SK-N-SH (cell line): Measurements from ENCODE around the gene TEX9. TPM values are rescaled to one million over a fixed set of nuclear protein-coding genes. Genes with fewer than 3 reads are reported as not detected.

Source experiments
- CTCF ChIA-PET: fragments of 300-600, 350-600 bp; formaldehyde crosslinking; extraction: SDS; loops from one replicate; lab custom pipeline; 2021; lab: Yijun Ruan, JAX
- POLR2A ChIA-PET: fragments of 350-600 bp; sonication (Branson Sonifier 250); formaldehyde crosslinking; extraction: SDS; loops from one replicate; lab custom pipeline; 2020; ENCODE audit warnings: antibody characterized with exemption, inconsistent platforms; lab: Yijun Ruan, JAX
- DNase-seq: peaks from one replicate; pipeline ENCODE4 v3.0.0; 2012
- H2AFZ ChIP-seq: fragments of 200-600 bp; sonication (generic); 2 replicates; pipeline ENCODE4 v1.8.1; 2016; ENCODE audit warnings: antibody characterized with exemption, mild to moderate bottlenecking, low read depth
- H3F3A ChIP-seq: fragments of 200-600 bp; sonication (generic); replicated peaks from 2 replicates; pipeline ENCODE3; 2016; ENCODE audit warnings: antibody characterized with exemption, mild to moderate bottlenecking; ENCODE audit not compliant: insufficient read depth
- H3K27ac ChIP-seq, 2 experiments: fragments of 200-500 bp in 1 of 2; fragments of 200-600 bp in 1 of 2; sonication (Bioruptor generic) in 1 of 2; sonication (generic), shearing (Covaris generic) in 1 of 2; 2 replicates each; pipeline versions ENCODE4 v1.5.1 to v1.6.1; 2014 to 2016; ENCODE audit warnings: low read depth in 2 of 2, inconsistent platforms in 1 of 2, low read length in 1 of 2, mild to moderate bottlenecking in 1 of 2, mixed read lengths in 1 of 2
- H3K27me3 ChIP-seq: fragments of 200-600 bp; sonication (generic), shearing (Covaris generic); 2 replicates; pipeline ENCODE4 v1.6.1; 2016; ENCODE audit warnings: mixed run types; ENCODE audit not compliant: insufficient read depth
- H3K36me3 ChIP-seq, 2 experiments: fragments of 200-500 bp in 1 of 2; fragments of 200-600 bp in 1 of 2; sonication (Bioruptor generic) in 1 of 2; sonication (generic) in 1 of 2; replicated peaks in 1 of 2; 2 replicates each; pipeline versions ENCODE3 to v1.5.1; 2014 to 2016; ENCODE audit warnings: low read length in 1 of 2, mild to moderate bottlenecking in 1 of 2; ENCODE audit not compliant: insufficient read depth in 2 of 2, control insufficient read depth in 1 of 2
- H3K4me1 ChIP-seq, 2 experiments: fragments of 200-500 bp in 1 of 2; fragments of 200-600 bp in 1 of 2; sonication (Bioruptor generic) in 1 of 2; sonication (generic), shearing (Covaris generic) in 1 of 2; 2 replicates each; pipeline versions ENCODE4 v1.5.1 to v1.6.1; 2014 to 2016; ENCODE audit warnings: low read depth in 1 of 2, low read length in 1 of 2, mixed run types in 1 of 2; ENCODE audit not compliant: insufficient read depth in 2 of 2, control insufficient read depth in 1 of 2
- H3K4me2 ChIP-seq: fragments of 200-600 bp; sonication (generic), shearing (Covaris generic); 2 replicates; pipeline ENCODE4 v1.6.1; 2017; ENCODE audit warnings: mixed run types
- H3K4me3 ChIP-seq, 2 experiments: fragments of 200-500 bp in 1 of 2; fragments of 200-600 bp in 1 of 2; sonication (Bioruptor generic) in 1 of 2; sonication (generic), shearing (Covaris generic) in 1 of 2; 2 replicates each; pipeline versions ENCODE4 v1.5.1 to v1.8.1; 2014 to 2016; ENCODE audit warnings: low read depth in 2 of 2, inconsistent platforms in 1 of 2, low read length in 1 of 2, mild to moderate bottlenecking in 1 of 2, mixed read lengths in 1 of 2, moderate library complexity in 1 of 2
- H3K79me2 ChIP-seq: fragments of 200-600 bp; sonication (generic); 2 replicates; pipeline ENCODE4 v1.8.1; 2017; ENCODE audit warnings: mild to moderate bottlenecking; ENCODE audit not compliant: insufficient read depth
- H3K9ac ChIP-seq: fragments of 200-600 bp; sonication (generic); 2 replicates; pipeline ENCODE4 v1.6.1; 2017; ENCODE audit warnings: mixed run types
- H3K9me2 ChIP-seq: fragments of 200-600 bp; sonication (generic); 2 replicates; pipeline ENCODE4 v1.6.1; 2017; ENCODE audit warnings: mixed run types
- H3K9me3 ChIP-seq: fragments of 200-600 bp; sonication (generic); 2 replicates; pipeline ENCODE4 v1.6.1; 2017; ENCODE audit warnings: mixed run types, mild to moderate bottlenecking, moderate library complexity
- H4K20me1 ChIP-seq: fragments of 200-600 bp; sonication (generic); 2 replicates; pipeline ENCODE4 v1.6.1; 2017; ENCODE audit warnings: mild to moderate bottlenecking, mixed run types; ENCODE audit not compliant: insufficient read depth
- CTCF ChIP-seq: fragments of 200-600 bp; sonication (generic); IDR thresholded peaks from 2 replicates; pipeline ENCODE4 v1.6.1; 2017; ENCODE audit warnings: antibody characterized with exemption, mild to moderate bottlenecking, moderate library complexity
- ELF1 ChIP-seq: IDR thresholded peaks from 2 replicates; pipeline ENCODE4 v1.4.0; 2012
- EP300 ChIP-seq, 2 experiments: IDR thresholded peaks; 2 replicates each; pipeline versions ENCODE4 v1.4.0 to v1.6.1; 2012; ENCODE audit warnings: borderline replicate concordance in 1 of 2, low read depth in 1 of 2, low read length in 1 of 2
- FOXJ3 ChIP-seq: sonication (generic); formaldehyde crosslinking; IDR thresholded peaks from 2 replicates; pipeline ENCODE4 v1.5.1; 2020; ENCODE audit warnings: mild to moderate bottlenecking, missing genetic modification reagents
- GATA2 ChIP-seq: sonication (generic); formaldehyde crosslinking; IDR thresholded peaks from 2 replicates; pipeline ENCODE4 v1.5.0; 2020; ENCODE audit warnings: mild to moderate bottlenecking, missing genetic modification reagents
- IRF3 ChIP-seq: fragments of 150-350 bp; IDR thresholded peaks from 2 replicates; pipeline ENCODE4 v1.6.1; 2016; ENCODE audit warnings: mild to moderate bottlenecking, low read depth, low read length
- PBX3 ChIP-seq: IDR thresholded peaks from 2 replicates; pipeline ENCODE4; 2012
- POLR2AphosphoS5 ChIP-seq: IDR thresholded peaks from 2 replicates; pipeline ENCODE4 v1.6.1; 2012; ENCODE audit warnings: low read depth, low read length
- RAD21 ChIP-seq: IDR thresholded peaks from 2 replicates; pipeline ENCODE4 v1.6.1; 2012; ENCODE audit warnings: mild to moderate bottlenecking, low read length
- RCOR1 ChIP-seq: fragments of 150-350 bp; IDR thresholded peaks from 2 replicates; pipeline ENCODE4 v1.6.1; 2017; ENCODE audit warnings: antibody characterized with exemption, low read length
- REST ChIP-seq: IDR thresholded peaks from 2 replicates; pipeline ENCODE4 v1.6.1; 2012; ENCODE audit warnings: mild to moderate bottlenecking, low read depth, low read length, moderate library complexity
- RXRA ChIP-seq: IDR thresholded peaks from 2 replicates; pipeline ENCODE4 v1.4.0; 2012; ENCODE audit warnings: low read depth, mild to moderate bottlenecking, borderline replicate concordance
- YY1 ChIP-seq: IDR thresholded peaks from 2 replicates; pipeline ENCODE4 v1.4.0; 2012; ENCODE audit warnings: low read depth, mild to moderate bottlenecking
- WGBS: methylation state at CpG from one replicate; pipeline ENCODE4 v1.1.6; 2017; ENCODE audit warnings: low lambda C conversion rate; 5-methylcytosine and 5-hydroxymethylcytosine counted together
- polyA plus RNA-seq, 3 experiments: library from polyadenylated mRNA; depleted of rRNA; stranded (reverse); fragments of >200 nt; gene quantifications; 2 replicates each; pipeline ENCODE4 v1.2.3, GENCODE V29; 2012
- TF ChIP-seq, protein P1 (sequence below): IDR thresholded peaks from 2 replicates; pipeline ENCODE4 v1.4.0; 2012; ENCODE audit warnings: low read depth

Gene TEX9
- polyA plus RNA-seq, 1 of the 3 experiments (the other 2 are of a cell fraction) = 1.9 TPM

- H3K4me3 ChIP-seq = no peak overlapping the region
- POLR2A ChIA-PET = no interaction called here
- H3K27me3 ChIP-seq = no peaks in the 10 kb centered on the region
- no peaks in the 10 kb centered on the region; the same call in 1 of the 2 replicates for H3K9me2 ChIP-seq
- TF ChIP-seq IRF3 (no peak), GATA2 (CRISPR knock-in tag) (no peak), RXRA (no peak), RAD21 (no peak), POLR2AphosphoS5 (no peak), REST (no peak), CTCF (no peak), EP300 (IDR thresholded peaks at IDR 0.05; ENCODE audit: borderline replicate concordance in 1 of 2, low read depth in 1 of 2, low read length in 1 of 2) (no peak)
- TF ChIP-seq, all 33 proteins: peak for 0
- no peak overlapping the region for H3K4me2 ChIP-seq
- CTCF ChIA-PET = interaction anchor here (1.3 kb wide), 1 partner anchor 17 kb away, joined by 5 read pairs; no protein-coding TSS in a partner anchor
- H3K9ac ChIP-seq = no peak overlapping the region
- WGBS = 90% methylated on average over 5 of the region's 5 CpGs
- H3F3A ChIP-seq = peaks cover 6% of the 10 kb centered on the region
- DNase-seq = no peak
- peaks cover 6 to 19% of the 10 kb centered on the region in 2 experiments for H3K36me3 ChIP-seq
- H4K20me1 ChIP-seq = no peaks in the 10 kb centered on the region
- H3K9me3 ChIP-seq = no peaks in the 10 kb centered on the region
- no peak overlapping the region for H2AFZ ChIP-seq
- H3K79me2 ChIP-seq = no peaks in the 10 kb centered on the region
- no peaks in the 10 kb centered on the region; a peak in 1 of 4 replicates for H3K4me1 ChIP-seq
- no peak overlapping the region for H3K27ac ChIP-seq
These were observed 80.5 kb downstream of the TEX9 start for GRCh38 chr15:56445746-56446145.

GRCh38 chr15:56454836-56455235 is 89.6 kb downstream of the TEX9 start:
- Histone ChIP-seq H3K9ac (no peak overlapping the region), H3K36me3 (peaks cover 0 to 14% of the 10 kb centered on the region in 2 experiments), H3K4me3 (no peak overlapping the region), H3K79me2 (no peaks in the 10 kb centered on the region), H2AFZ (no peak overlapping the region), H3F3A (no peaks in the 10 kb centered on the region), H3K4me2 (no peak overlapping the region), H3K27ac (no peak overlapping the region; a peak in 1 of 4 replicates), H3K4me1 (peaks cover 0 to 8% of the 10 kb centered on the region in 2 experiments; a peak in 2 of 4 replicates), H4K20me1 (no peaks in the 10 kb centered on the region), H3K9me2 (no peaks in the 10 kb centered on the region), H3K9me3 (no peaks in the 10 kb centered on the region), H3K27me3 (no peaks in the 10 kb centered on the region)
- WGBS = 60% methylated on average over 1 of the region's 1 CpG
- no peak for DNase-seq
- POLR2A ChIA-PET = no interaction called here
- CTCF ChIA-PET = interaction anchor here (1.0 to 1.1 kb wide), 2 partner anchors 26 to 209 kb away, joined by 3 read pairs; no protein-coding TSS in a partner anchor
- TF ChIP-seq RCOR1 (no peak), RAD21 (no peak), POLR2AphosphoS5 (no peak), GATA2 (CRISPR knock-in tag) (no peak), PBX3 (no peak), YY1 (no peak), FOXJ3 (CRISPR knock-in tag) (no peak), ELF1 (no peak), CTCF (no peak)
- TF ChIP-seq, protein P1, sequence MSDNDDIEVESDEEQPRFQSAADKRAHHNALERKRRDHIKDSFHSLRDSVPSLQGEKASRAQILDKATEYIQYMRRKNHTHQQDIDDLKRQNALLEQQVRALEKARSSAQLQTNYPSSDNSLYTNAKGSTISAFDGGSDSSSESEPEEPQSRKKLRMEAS = no peak
